Mesenchymal stem cell (in vitro differentiated cells and primary cell): ENCODE results near the gene ATP11C.

ENCODE experiments used
- DNase-seq: peaks from one replicate; pipeline ENCODE4 v3.0.0-alpha.2; 2013
- H2AFZ ChIP-seq: one replicate; pipeline ENCODE4 v1.6.1; 2013; ENCODE audit warnings: low read depth, mild to moderate bottlenecking, control low read depth, inconsistent platforms, low read length, moderate library complexity
- H2AK5ac ChIP-seq: 2 replicates; pipeline ENCODE4 v1.6.1; 2013; ENCODE audit warnings: low read length, moderate library complexity, mild to moderate bottlenecking, inconsistent platforms; ENCODE audit not compliant: severe bottlenecking
- H2BK120ac ChIP-seq: one replicate; pipeline ENCODE4 v1.6.1; 2013; ENCODE audit warnings: low read depth, mild to moderate bottlenecking, inconsistent platforms, low read length, moderate library complexity
- H2BK12ac ChIP-seq, 2 experiments: one replicate each; pipeline ENCODE4 v1.6.1; 2013; ENCODE audit warnings: inconsistent platforms in 2 of 2, low read length in 2 of 2, mild to moderate bottlenecking in 2 of 2, moderate library complexity in 2 of 2, control low read depth in 1 of 2
- H2BK15ac ChIP-seq: one replicate; pipeline ENCODE4 v1.6.1; 2013; ENCODE audit warnings: mild to moderate bottlenecking, low read depth, inconsistent platforms; ENCODE audit not compliant: poor library complexity, severe bottlenecking
- H2BK5ac ChIP-seq: 2 replicates; pipeline ENCODE4 v1.6.1; 2013; ENCODE audit warnings: low read depth, mild to moderate bottlenecking, low read length, control low read depth, inconsistent platforms; ENCODE audit not compliant: poor library complexity, severe bottlenecking
- H3K14ac ChIP-seq, 2 experiments: one replicate each; pipeline ENCODE4 v1.6.1; 2013; ENCODE audit warnings: inconsistent platforms in 2 of 2, low read length in 2 of 2, control low read depth in 1 of 2, mild to moderate bottlenecking in 1 of 2, moderate library complexity in 1 of 2
- H3K18ac ChIP-seq, 2 experiments: one replicate each; pipeline ENCODE4 v1.6.1; 2013; ENCODE audit warnings: inconsistent platforms in 2 of 2, low read length in 2 of 2, control low read depth in 1 of 2, low read depth in 1 of 2, mild to moderate bottlenecking in 1 of 2
- H3K23ac ChIP-seq, 2 experiments: one replicate each; pipeline ENCODE4 v1.6.1; 2013; ENCODE audit warnings: inconsistent platforms in 2 of 2, low read length in 2 of 2, mild to moderate bottlenecking in 2 of 2, moderate library complexity in 2 of 2, control low read depth in 1 of 2
- H3K27ac ChIP-seq: 2 replicates; pipeline ENCODE4 v1.5.1; 2013; ENCODE audit warnings: mild to moderate bottlenecking, moderate library complexity, low read length, control low read depth, inconsistent platforms; ENCODE audit not compliant: poor library complexity, severe bottlenecking
- H3K27me3 ChIP-seq, 2 experiments: 2 replicates each; pipeline versions ENCODE4 v1.6.1 to v1.7.0; 2013; ENCODE audit warnings: low read length in 2 of 2, mild to moderate bottlenecking in 2 of 2, moderate library complexity in 2 of 2, control low read depth in 1 of 2, inconsistent platforms in 1 of 2; ENCODE audit not compliant: control insufficient read depth in 1 of 2, insufficient read depth in 1 of 2
- H3K36me3 ChIP-seq, 2 experiments: 2 replicates each; pipeline versions ENCODE4 v1.6.1 to v1.7.0; 2013; ENCODE audit warnings: low read length in 2 of 2, control low read depth in 1 of 2, inconsistent platforms in 1 of 2, low read depth in 1 of 2, mild to moderate bottlenecking in 1 of 2; ENCODE audit not compliant: insufficient read depth in 2 of 2, control insufficient read depth in 1 of 2
- H3K4ac ChIP-seq, 2 experiments: one replicate each; pipeline ENCODE4 v1.6.1; 2013; ENCODE audit warnings: inconsistent platforms in 2 of 2, low read length in 2 of 2, mild to moderate bottlenecking in 2 of 2, moderate library complexity in 2 of 2, control low read depth in 1 of 2, low read depth in 1 of 2
- H3K4me1 ChIP-seq: 2 replicates; pipeline ENCODE4 v1.6.1; 2013; ENCODE audit warnings: low read depth, low read length, control low read depth; ENCODE audit not compliant: control insufficient read depth, insufficient read depth
- H3K4me2 ChIP-seq: 2 replicates; pipeline ENCODE4 v1.6.1; 2013; ENCODE audit warnings: low read length, mild to moderate bottlenecking, inconsistent platforms; ENCODE audit not compliant: poor library complexity, severe bottlenecking
- H3K4me3 ChIP-seq, 2 experiments: 2 replicates each; pipeline versions ENCODE4 v1.5.1 to v1.7.0; 2013; ENCODE audit warnings: low read length in 2 of 2, mild to moderate bottlenecking in 2 of 2, control low read depth in 1 of 2, low read depth in 1 of 2; ENCODE audit not compliant: insufficient read depth in 1 of 2
- H3K79me1 ChIP-seq: replicated peaks from 2 replicates; pipeline ENCODE4 v1.6.1; 2013; ENCODE audit warnings: mild to moderate bottlenecking, control low read depth, low read length, inconsistent platforms; ENCODE audit not compliant: poor library complexity, severe bottlenecking
- H3K9ac ChIP-seq: 2 replicates; pipeline ENCODE4 v1.7.0; 2013; ENCODE audit warnings: mild to moderate bottlenecking, low read length, moderate library complexity
- H3K9me3 ChIP-seq: 2 replicates; pipeline ENCODE4 v1.7.0; 2013; ENCODE audit warnings: mild to moderate bottlenecking, low read length; ENCODE audit not compliant: control insufficient read depth
- H4K8ac ChIP-seq: one replicate; pipeline ENCODE4 v1.6.1; 2013; ENCODE audit warnings: inconsistent platforms, mild to moderate bottlenecking, low read length, moderate library complexity
- H4K91ac ChIP-seq: one replicate; pipeline ENCODE4 v1.6.1; 2013; ENCODE audit warnings: mild to moderate bottlenecking, low read length, inconsistent platforms
- WGBS: methylation state at CpG from one replicate; pipeline ENCODE4 v1.1.7; 2013; ENCODE audit warnings: mixed read lengths; 5-methylcytosine and 5-hydroxymethylcytosine counted together

Gene ATP11C

DNA sequence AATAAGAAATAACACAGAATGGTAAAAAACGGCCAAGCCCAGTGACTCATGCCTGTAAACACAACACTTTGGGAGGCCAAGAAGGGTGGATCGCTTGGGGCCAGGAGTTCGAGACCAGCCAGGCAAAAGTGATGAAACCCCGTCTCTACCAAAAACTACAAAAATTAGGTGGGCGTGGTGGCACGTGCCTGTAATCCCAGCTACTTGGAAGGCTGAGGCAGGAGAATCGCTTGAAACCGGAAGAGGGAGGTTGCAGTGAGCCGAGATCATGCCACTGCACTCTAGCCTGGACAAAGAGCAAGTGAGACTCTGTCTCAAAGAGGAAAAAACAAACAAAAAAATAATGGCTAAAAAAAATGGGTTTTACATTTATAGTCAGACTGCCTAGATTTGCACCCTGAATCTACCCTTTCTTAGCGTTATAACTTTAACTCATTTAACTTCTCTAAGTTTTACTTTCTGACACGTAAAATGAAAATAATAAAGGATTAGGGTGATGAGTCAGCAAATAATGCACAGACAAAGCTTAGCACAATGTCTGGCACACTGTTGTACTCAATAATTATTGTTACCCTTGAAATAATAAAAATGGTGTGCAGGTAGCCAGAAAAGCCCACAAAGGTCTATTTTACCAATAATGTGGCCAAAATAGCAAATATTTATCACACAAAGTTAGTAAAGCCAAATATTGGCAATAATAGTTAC is 55.0 kb downstream of the ATP11C start:
- Histone ChIP-seq H3K9ac (no peak overlapping the region), H2AK5ac (no peak overlapping the region), H3K18ac (no peak overlapping the region), H3K14ac (no peak overlapping the region), H3K27ac (no peak overlapping the region), H2BK12ac (no peak overlapping the region), H4K8ac (peak overlapping the region; percentile 41), H4K91ac (no peak overlapping the region), H3K23ac (no peak overlapping the region), H2BK5ac (no peak overlapping the region), H3K9me3 (no peaks in the 10 kb centered on the region), H2BK120ac (no peak overlapping the region), H2AFZ (no peak overlapping the region), H3K79me1 (peaks cover 11% of the 10 kb centered on the region), H3K27me3 (no peaks in the 10 kb centered on the region), H3K4me1 (peaks cover 2% of the 10 kb centered on the region), H3K36me3 (no peaks in the 10 kb centered on the region), H3K4ac (no peak overlapping the region), H3K4me3 (no peak overlapping the region), H3K4me2 (no peak overlapping the region), H2BK15ac (no peak overlapping the region)
- WGBS: 43% methylated on average over 9 of the region's 11 CpGs
- no peak for DNase-seq

DNA sequence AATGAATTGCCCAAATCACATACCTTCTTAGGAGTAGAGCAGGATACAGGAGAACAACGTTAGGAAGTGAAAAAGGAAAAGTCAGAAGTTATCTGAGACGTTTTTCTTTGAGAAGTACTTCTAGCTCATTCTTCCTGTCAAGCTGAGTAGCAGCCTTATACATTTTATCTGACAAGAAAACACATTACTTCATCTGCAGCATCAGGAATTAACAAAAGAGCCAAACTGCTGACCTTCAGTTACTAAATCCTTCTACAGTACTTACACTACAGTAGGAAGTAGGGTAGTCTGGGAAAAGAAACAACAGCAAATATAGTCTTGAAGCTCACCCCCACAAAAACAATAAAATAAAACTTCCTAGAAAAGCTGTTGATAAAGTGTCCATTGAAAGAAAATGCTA is 57.0 kb downstream of the ATP11C start:
- Histone ChIP-seq H2BK5ac (no peak overlapping the region), H3K27ac (no peak overlapping the region), H3K18ac (no peak overlapping the region), H4K91ac (no peak overlapping the region), H3K4me3 (no peak overlapping the region), H3K36me3 (no peaks in the 10 kb centered on the region), H2AFZ (no peak overlapping the region), H3K9ac (no peak overlapping the region), H3K23ac (no peak overlapping the region), H3K4me2 (no peak overlapping the region), H4K8ac (no peak overlapping the region), H3K14ac (no peak overlapping the region), H3K4me1 (no peaks in the 10 kb centered on the region), H3K27me3 (no peaks in the 10 kb centered on the region), H2BK120ac (no peak overlapping the region), H2AK5ac (no peak overlapping the region), H3K4ac (no peak overlapping the region), H3K79me1 (peaks cover 6% of the 10 kb centered on the region), H3K9me3 (no peaks in the 10 kb centered on the region), H2BK12ac (no peak overlapping the region), H2BK15ac (no peak overlapping the region)
- peak; percentile 19 for DNase-seq
- no CpG with 5 or more reads among the region's 2 CpGs for WGBS

DNA sequence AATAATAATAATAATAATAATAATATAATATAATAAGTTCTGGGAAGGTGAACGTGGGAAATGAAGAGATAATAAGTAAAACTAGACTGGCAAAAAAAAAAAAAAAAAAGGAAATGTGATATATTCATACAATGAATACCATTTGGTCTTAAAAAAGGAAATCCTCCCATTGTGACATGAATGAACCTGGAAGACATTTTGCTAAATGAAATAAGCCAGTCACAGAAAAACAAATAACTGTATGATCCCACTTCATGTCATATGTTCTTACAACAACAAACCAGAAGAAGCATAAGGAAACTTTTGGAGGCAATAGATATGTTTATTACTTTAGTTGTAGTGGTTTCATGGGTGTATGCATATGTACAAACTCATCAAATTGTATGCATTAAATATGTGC is 63.1 kb downstream of the ATP11C start:
- Histone ChIP-seq H2BK5ac (no peak overlapping the region), H3K9me3 (no peaks in the 10 kb centered on the region), H3K4me3 (no peak overlapping the region), H2BK120ac (no peak overlapping the region), H2BK12ac (no peak overlapping the region), H3K79me1 (peaks cover 5% of the 10 kb centered on the region), H3K9ac (no peak overlapping the region), H2BK15ac (no peak overlapping the region), H3K4ac (no peak overlapping the region), H3K27ac (no peak overlapping the region), H3K4me1 (no peaks in the 10 kb centered on the region), H3K27me3 (no peaks in the 10 kb centered on the region), H3K23ac (no peak overlapping the region), H2AK5ac (no peak overlapping the region), H4K8ac (no peak overlapping the region), H4K91ac (no peak overlapping the region), H3K4me2 (no peak overlapping the region), H3K36me3 (no peaks in the 10 kb centered on the region), H3K18ac (no peak overlapping the region), H2AFZ (no peak overlapping the region), H3K14ac (no peak overlapping the region)
- WGBS: no CpG with 5 or more reads among the region's 1 CpG
- DNase-seq: no peak

GRCh38 chrX:139864640-139865039 is 68.2 kb downstream of the ATP11C start:
- no peak overlapping the region for H3K27ac ChIP-seq
- no peak overlapping the region for H4K91ac ChIP-seq
- no peak overlapping the region for H3K23ac ChIP-seq
- no peak overlapping the region for H4K8ac ChIP-seq
- no peak overlapping the region for H2BK5ac ChIP-seq
- H2BK120ac ChIP-seq: no peak overlapping the region
- WGBS: 90% methylated on average over 2 of the region's 3 CpGs
- no peak overlapping the region for H3K4me2 ChIP-seq
- no peak overlapping the region for H2BK15ac ChIP-seq
- H3K9ac ChIP-seq: no peak overlapping the region
- no peaks in the 10 kb centered on the region for H3K9me3 ChIP-seq
- no peaks in the 10 kb centered on the region for H3K27me3 ChIP-seq
- no peak overlapping the region for H2AFZ ChIP-seq
- no peak overlapping the region for H3K18ac ChIP-seq
- no peak overlapping the region for H3K4ac ChIP-seq
- H3K4me3 ChIP-seq: no peak overlapping the region
- DNase-seq: no peak
- H3K36me3 ChIP-seq: no peaks in the 10 kb centered on the region
- no peak overlapping the region for H2BK12ac ChIP-seq
- no peak overlapping the region for H3K14ac ChIP-seq
- no peaks in the 10 kb centered on the region for H3K4me1 ChIP-seq
- peaks cover 4% of the 10 kb centered on the region for H3K79me1 ChIP-seq
- H2AK5ac ChIP-seq: no peak overlapping the region
